Nephron (organoid): ENCODE data around the gene UQCRC1.

ENCODE experiments used
- H3K27ac Mint-ChIP-seq, 3 experiments: 2 replicates each; pipeline ENCODE4 v1.8.0; 2020; ENCODE audit warnings: mixed read lengths in 3 of 3, mild to moderate bottlenecking in 2 of 3, moderate library complexity in 1 of 3
- H3K27me3 Mint-ChIP-seq: 2 replicates; pipeline ENCODE4 v1.8.0; 2021; ENCODE audit warnings: low read depth, mild to moderate bottlenecking, moderate library complexity, mixed read lengths
- H3K36me3 Mint-ChIP-seq: 2 replicates; pipeline ENCODE4 v1.8.0; 2020; ENCODE audit warnings: low read depth, mixed read lengths
- H3K4me1 Mint-ChIP-seq: 2 replicates; pipeline ENCODE4 v1.8.0; 2020; ENCODE audit warnings: mixed read lengths
- H3K4me3 Mint-ChIP-seq, 3 experiments: 2 replicates each; pipeline ENCODE4 v1.8.0; 2020; ENCODE audit warnings: mild to moderate bottlenecking in 3 of 3, mixed read lengths in 3 of 3, moderate library complexity in 2 of 3
- H3K9me3 Mint-ChIP-seq: 2 replicates; pipeline ENCODE4 v1.8.0; 2020; ENCODE audit warnings: mixed read lengths
- TF ChIP-seq, protein P1 (sequence below), 3 experiments: fragments of 200-600 bp; sonication (generic); IDR thresholded peaks; one replicate each; pipeline ENCODE4 v1.5.0; 2021; ENCODE audit warnings: antibody characterized with exemption in 3 of 3; ENCODE audit not compliant: unreplicated experiment in 3 of 3

The UQCRC1 gene

DNA sequence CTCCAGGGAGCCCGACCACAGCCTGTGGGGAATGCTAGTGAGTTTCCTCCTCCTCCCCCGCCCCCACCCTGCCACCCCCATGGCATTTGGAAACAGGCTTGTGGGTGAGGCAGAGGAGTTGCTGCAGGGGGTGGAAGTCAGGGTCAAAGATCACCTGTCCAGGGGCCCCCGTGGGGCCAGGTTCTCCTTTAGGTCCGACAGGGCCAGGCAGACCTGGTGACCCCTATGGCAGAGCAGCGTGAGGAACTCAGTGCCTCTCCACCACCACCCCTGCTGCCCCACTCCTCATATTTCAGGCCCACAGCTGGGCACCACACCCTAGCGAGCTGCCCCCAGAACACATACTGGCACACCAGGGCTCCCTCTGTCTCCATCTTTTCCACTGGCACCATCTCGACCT lies 36.9 kb downstream of the UQCRC1 start:
- H3K36me3 Mint-ChIP-seq: peaks cover 5% of the 10 kb centered on the region
- H3K27ac Mint-ChIP-seq: no peak overlapping the region
- H3K27me3 Mint-ChIP-seq: no peaks in the 10 kb centered on the region
- no peak overlapping the region for H3K4me3 Mint-ChIP-seq
- TF ChIP-seq, protein P1, sequence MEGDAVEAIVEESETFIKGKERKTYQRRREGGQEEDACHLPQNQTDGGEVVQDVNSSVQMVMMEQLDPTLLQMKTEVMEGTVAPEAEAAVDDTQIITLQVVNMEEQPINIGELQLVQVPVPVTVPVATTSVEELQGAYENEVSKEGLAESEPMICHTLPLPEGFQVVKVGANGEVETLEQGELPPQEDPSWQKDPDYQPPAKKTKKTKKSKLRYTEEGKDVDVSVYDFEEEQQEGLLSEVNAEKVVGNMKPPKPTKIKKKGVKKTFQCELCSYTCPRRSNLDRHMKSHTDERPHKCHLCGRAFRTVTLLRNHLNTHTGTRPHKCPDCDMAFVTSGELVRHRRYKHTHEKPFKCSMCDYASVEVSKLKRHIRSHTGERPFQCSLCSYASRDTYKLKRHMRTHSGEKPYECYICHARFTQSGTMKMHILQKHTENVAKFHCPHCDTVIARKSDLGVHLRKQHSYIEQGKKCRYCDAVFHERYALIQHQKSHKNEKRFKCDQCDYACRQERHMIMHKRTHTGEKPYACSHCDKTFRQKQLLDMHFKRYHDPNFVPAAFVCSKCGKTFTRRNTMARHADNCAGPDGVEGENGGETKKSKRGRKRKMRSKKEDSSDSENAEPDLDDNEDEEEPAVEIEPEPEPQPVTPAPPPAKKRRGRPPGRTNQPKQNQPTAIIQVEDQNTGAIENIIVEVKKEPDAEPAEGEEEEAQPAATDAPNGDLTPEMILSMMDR (IDR thresholded peaks at IDR 0.05; ENCODE audit: unreplicated experiment in 3 of 3): no peak
- no peaks in the 10 kb centered on the region for H3K9me3 Mint-ChIP-seq
- H3K4me1 Mint-ChIP-seq: no peaks in the 10 kb centered on the region

- no peaks in the 10 kb centered on the region for H3K36me3 Mint-ChIP-seq
- H3K4me1 Mint-ChIP-seq: no peaks in the 10 kb centered on the region
- H3K4me3 Mint-ChIP-seq: no peak overlapping the region
- H3K9me3 Mint-ChIP-seq: no peaks in the 10 kb centered on the region
- TF ChIP-seq, protein P1 (IDR thresholded peaks at IDR 0.05; ENCODE audit: unreplicated experiment in 3 of 3): no peak
- H3K27me3 Mint-ChIP-seq: no peaks in the 10 kb centered on the region
- H3K27ac Mint-ChIP-seq: no peak overlapping the region
Measured at GRCh38 chr3:48571938-48572337, 37.5 kb downstream of the UQCRC1 start.

DNA sequence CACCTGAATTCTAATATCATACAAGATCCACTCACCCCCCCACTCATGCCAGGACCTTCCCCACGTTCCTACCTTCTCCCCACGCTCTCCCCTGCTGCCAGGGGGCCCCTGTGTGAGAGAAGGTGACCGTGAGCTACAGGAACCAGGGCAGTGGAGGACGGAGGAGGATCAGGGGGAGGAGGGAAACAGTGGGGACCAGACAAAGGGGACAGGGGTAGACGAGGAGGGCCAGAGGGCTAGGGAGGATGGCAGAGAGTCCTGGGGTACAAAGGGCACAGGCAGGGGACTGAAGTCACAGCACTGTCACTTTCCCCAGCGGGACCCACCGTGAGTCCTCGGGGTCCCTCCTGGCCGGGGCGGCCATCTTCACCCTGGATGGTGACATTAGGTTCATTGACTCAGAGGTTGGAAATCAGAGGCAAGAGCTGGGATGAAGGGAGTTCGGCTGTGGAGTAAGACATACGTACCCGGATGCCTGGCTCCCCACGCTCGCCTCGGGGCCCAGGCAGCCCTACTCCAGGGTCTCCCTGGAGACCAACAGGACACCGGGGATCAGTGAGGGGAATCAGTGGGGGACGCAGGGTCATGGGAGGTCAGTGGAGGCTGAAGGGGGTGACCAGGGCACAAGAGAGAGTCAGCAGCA lies 39.5 kb downstream of the UQCRC1 start:
- TF ChIP-seq, protein P1 (IDR thresholded peaks at IDR 0.05; ENCODE audit: unreplicated experiment in 3 of 3): no peak
- no peaks in the 10 kb centered on the region for H3K27me3 Mint-ChIP-seq
- H3K4me1 Mint-ChIP-seq: peaks cover 9% of the 10 kb centered on the region
- H3K4me3 Mint-ChIP-seq: no peak overlapping the region
- no peaks in the 10 kb centered on the region for H3K9me3 Mint-ChIP-seq
- H3K27ac Mint-ChIP-seq: no peak overlapping the region
- no peaks in the 10 kb centered on the region for H3K36me3 Mint-ChIP-seq

DNA sequence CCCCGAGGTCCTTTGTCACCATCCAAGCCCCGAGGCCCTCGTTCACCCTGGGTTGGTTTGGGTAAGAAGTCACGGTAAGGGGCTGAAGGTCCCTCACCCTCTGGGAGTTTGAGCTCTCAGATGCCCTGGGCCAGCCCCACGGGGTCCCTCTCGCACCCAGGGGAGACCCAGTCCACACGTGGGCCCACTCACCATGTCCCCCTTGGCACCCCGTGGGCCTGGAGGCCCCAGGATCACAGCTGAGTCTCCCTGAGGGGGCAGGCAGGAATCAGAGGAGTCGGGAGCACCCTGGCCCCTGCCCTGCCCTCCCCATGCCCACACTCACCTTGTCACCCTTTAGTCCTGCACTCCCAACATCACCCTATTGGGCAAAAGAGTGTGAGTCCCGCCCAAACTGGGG lies 40.0 kb downstream of the UQCRC1 start:
- H3K27me3 Mint-ChIP-seq: no peaks in the 10 kb centered on the region
- H3K4me1 Mint-ChIP-seq: peaks cover 9% of the 10 kb centered on the region
- H3K27ac Mint-ChIP-seq: no peak overlapping the region
- no peaks in the 10 kb centered on the region for H3K9me3 Mint-ChIP-seq
- H3K4me3 Mint-ChIP-seq: no peak overlapping the region
- H3K36me3 Mint-ChIP-seq: no peaks in the 10 kb centered on the region
- TF ChIP-seq, protein P1 (IDR thresholded peaks at IDR 0.05; ENCODE audit: unreplicated experiment in 3 of 3): no peak

GRCh38 chr3:48568476-48568875 lies 41.0 kb downstream of the UQCRC1 start:
- TF ChIP-seq, protein P1 (IDR thresholded peaks at IDR 0.05; ENCODE audit: unreplicated experiment in 3 of 3): no peak
- Mint-ChIP-seq H3K27me3 (no peaks in the 10 kb centered on the region), H3K4me1 (peaks cover 16% of the 10 kb centered on the region), H3K4me3 (no peak overlapping the region), H3K27ac (no peak overlapping the region), H3K9me3 (no peaks in the 10 kb centered on the region), H3K36me3 (no peaks in the 10 kb centered on the region)

DNA sequence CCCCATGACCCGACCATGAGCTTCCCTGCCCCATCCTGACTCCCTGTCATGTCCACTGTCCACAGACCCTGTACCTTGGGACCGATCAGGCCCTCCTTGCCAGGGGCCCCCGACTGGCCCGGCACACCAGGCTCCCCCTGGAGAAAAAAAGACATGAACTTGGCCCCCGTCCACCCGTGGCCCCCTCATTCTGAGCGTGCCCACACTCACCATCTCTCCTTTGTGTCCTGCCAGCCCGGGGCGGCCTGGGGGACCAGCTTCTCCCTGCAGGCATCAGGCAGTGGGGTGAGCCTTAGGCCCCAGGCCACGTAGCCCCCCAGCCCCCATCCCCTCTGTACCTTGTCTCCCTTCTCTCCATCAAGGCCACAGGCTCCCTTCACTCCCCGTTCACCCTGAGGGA lies 41.9 kb downstream of the UQCRC1 start:
- H3K27me3 Mint-ChIP-seq: no peaks in the 10 kb centered on the region
- no peaks in the 10 kb centered on the region for H3K36me3 Mint-ChIP-seq
- H3K4me1 Mint-ChIP-seq: peaks cover 23% of the 10 kb centered on the region
- peak overlapping the region in 1 of 3 experiments; percentile 51 for H3K27ac Mint-ChIP-seq
- no peak overlapping the region for H3K4me3 Mint-ChIP-seq
- TF ChIP-seq, protein P1 (IDR thresholded peaks at IDR 0.05; ENCODE audit: unreplicated experiment in 3 of 3): no peak
- no peaks in the 10 kb centered on the region for H3K9me3 Mint-ChIP-seq
